ENCODE results near the gene FAM107B.

The FAM107B gene

DNA sequence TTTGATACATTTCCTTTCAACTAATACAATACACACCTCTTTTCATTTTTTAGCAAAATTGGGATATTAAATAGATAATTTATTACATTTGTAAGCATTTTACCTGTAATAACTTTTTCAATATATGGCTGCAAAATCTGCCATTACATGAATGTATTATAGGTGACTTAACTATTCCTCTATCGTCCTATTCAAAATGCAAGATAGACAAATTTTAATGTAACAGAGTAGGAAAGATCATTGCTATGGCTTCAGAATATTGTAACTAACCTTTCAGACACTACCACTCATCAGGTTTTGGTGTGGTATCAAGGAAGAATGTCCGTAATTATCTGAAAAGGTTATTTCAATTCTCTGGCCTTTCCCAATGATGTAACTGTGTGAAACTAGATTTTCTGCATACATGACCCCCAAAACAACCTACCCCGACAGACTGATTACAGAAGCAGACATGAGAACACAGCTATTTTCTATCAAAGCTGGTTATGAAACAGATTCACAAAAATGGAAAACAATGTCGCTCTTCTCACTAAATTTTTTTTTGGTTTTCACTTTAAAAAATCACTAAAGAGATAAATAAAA, 211.2 kb downstream of the FAM107B start:
- no peak overlapping the region for H3K27ac Mint-ChIP-seq
- H3K27me3 Mint-ChIP-seq (ENCODE audit: low read depth, poor library complexity), result peaks cover 3% of the 10 kb centered on the region
- peaks cover 47% of the 10 kb centered on the region for H3K4me1 Mint-ChIP-seq

GRCh38 chr10:14563076-14563336, 211.7 kb downstream of the FAM107B start:
- DNase-seq, result no peak
- peaks cover 38% of the 10 kb centered on the region for H3K36me3 Mint-ChIP-seq (ENCODE audit: low read depth)
- H3K27me3 Mint-ChIP-seq (ENCODE audit: low read depth, poor library complexity), result peaks cover 3% of the 10 kb centered on the region
- H3K4me3 Mint-ChIP-seq, result no peak overlapping the region
- no peak overlapping the region for H3K27ac Mint-ChIP-seq
- peaks cover 52% of the 10 kb centered on the region for H3K4me1 Mint-ChIP-seq
- H3K9me3 Mint-ChIP-seq, result peaks cover 16% of the 10 kb centered on the region
- TF ChIP-seq, protein P1, sequence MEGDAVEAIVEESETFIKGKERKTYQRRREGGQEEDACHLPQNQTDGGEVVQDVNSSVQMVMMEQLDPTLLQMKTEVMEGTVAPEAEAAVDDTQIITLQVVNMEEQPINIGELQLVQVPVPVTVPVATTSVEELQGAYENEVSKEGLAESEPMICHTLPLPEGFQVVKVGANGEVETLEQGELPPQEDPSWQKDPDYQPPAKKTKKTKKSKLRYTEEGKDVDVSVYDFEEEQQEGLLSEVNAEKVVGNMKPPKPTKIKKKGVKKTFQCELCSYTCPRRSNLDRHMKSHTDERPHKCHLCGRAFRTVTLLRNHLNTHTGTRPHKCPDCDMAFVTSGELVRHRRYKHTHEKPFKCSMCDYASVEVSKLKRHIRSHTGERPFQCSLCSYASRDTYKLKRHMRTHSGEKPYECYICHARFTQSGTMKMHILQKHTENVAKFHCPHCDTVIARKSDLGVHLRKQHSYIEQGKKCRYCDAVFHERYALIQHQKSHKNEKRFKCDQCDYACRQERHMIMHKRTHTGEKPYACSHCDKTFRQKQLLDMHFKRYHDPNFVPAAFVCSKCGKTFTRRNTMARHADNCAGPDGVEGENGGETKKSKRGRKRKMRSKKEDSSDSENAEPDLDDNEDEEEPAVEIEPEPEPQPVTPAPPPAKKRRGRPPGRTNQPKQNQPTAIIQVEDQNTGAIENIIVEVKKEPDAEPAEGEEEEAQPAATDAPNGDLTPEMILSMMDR (IDR thresholded peaks at IDR 0.05), result no peak

More for the DNA sequence above, 211.2 kb downstream of the FAM107B start:
- no peak for DNase-seq
- H3K4me3 Mint-ChIP-seq, result no peak overlapping the region
- peaks cover 16% of the 10 kb centered on the region for H3K9me3 Mint-ChIP-seq
- TF ChIP-seq, protein P1 (IDR thresholded peaks at IDR 0.05), result no peak
- H3K36me3 Mint-ChIP-seq (ENCODE audit: low read depth), result peaks cover 42% of the 10 kb centered on the region

- H3K9me3 Mint-ChIP-seq, result peaks cover 16% of the 10 kb centered on the region
- H3K27ac Mint-ChIP-seq, result peak overlapping the region; percentile 37
- H3K36me3 Mint-ChIP-seq (ENCODE audit: low read depth), result peaks cover 32% of the 10 kb centered on the region
- no peak for DNase-seq
- H3K27me3 Mint-ChIP-seq (ENCODE audit: low read depth, poor library complexity), result peaks cover 3% of the 10 kb centered on the region
- no peak overlapping the region for H3K4me3 Mint-ChIP-seq
- peaks cover 56% of the 10 kb centered on the region for H3K4me1 Mint-ChIP-seq
- TF ChIP-seq, protein P1 (IDR thresholded peaks at IDR 0.05), result no peak
These were observed 212.2 kb downstream of the FAM107B start for GRCh38 chr10:14562218-14563075.

DNA sequence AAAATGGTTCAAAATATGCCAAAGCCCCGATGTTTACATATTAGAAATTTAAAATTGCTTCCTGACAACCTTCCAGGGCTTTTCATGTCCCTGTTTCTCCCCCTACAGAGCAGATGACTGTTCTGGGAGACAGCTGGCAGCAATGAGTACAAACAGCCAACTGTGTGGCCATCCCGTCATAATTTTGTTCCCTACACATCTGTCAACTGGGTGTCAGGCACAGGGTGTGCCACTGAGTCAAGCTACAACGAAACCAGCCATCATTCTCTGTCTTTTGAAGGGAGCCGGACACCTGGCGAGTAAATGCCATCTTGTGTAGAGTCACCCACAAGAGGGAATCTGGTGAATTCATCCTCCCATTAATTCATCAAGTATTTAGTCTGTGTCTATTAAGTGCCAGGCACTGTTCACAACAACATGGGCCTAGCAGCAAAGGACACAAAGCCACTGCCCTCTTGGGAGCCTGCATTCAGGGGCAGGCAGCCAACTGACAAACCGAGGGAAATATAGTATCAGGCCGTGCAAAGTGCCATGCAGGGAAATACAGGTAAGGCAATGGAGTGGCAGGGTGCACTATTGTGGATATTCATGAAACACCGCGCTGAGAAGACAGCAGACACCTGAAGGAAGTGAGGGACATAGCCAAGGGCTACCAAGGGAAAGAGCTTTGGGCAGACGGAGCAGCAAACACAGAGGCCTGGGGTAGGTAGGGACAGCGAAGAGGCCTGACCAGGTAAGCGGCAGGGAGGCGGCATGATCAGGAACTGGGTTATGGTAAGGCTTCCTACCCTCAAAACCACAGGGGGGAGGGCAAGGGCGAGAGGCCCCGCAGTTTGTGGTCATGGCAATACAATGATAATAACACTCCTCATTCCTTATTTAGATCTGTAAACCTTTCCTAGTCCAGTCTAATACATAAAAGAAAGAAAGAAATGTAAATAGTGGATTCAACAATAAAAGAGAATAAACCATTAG, 213.6 kb downstream of the FAM107B start:
- TF ChIP-seq, protein P1 (IDR thresholded peaks at IDR 0.05), result no peak
- Mint-ChIP-seq H3K27ac (peak overlapping the region; percentile 54), H3K36me3 (ENCODE audit: low read depth) (peaks cover 18% of the 10 kb centered on the region), H3K27me3 (ENCODE audit: low read depth, poor library complexity) (peaks cover 3% of the 10 kb centered on the region), H3K4me1 (peaks cover 65% of the 10 kb centered on the region), H3K4me3 (no peak overlapping the region), H3K9me3 (peaks cover 6% of the 10 kb centered on the region)
- DNase-seq, result no peak

- Mint-ChIP-seq H3K36me3 (ENCODE audit: low read depth) (peaks cover 10% of the 10 kb centered on the region), H3K27me3 (ENCODE audit: low read depth, poor library complexity) (peaks cover 6% of the 10 kb centered on the region), H3K27ac (no peak overlapping the region), H3K4me1 (peaks cover 73% of the 10 kb centered on the region), H3K9me3 (no peaks in the 10 kb centered on the region), H3K4me3 (no peak overlapping the region)
- TF ChIP-seq, protein P1 (IDR thresholded peaks at IDR 0.05), result no peak
- no peak for DNase-seq
These were observed 214.4 kb downstream of the FAM107B start for GRCh38 chr10:14560274-14560673.
